Measurements from ENCODE around the gene PRKAG3. TPM values are rescaled to one million over a fixed set of nuclear protein-coding genes. Genes with fewer than 3 reads are reported as not detected.

Gene PRKAG3
- total and polyA plus RNA-seq, 8 donors = 0.08 TPM; not detected in 7

- ATAC-seq (no peak), DNase-seq (no peak)
- no peak overlapping the region for H3K27ac ChIP-seq
These were observed 9.9 kb downstream of the PRKAG3 start for GRCh38 chr2:218821605-218822211.

GRCh38 chr2:218820746-218821369 lies 10.7 kb downstream of the PRKAG3 start:
- Histone ChIP-seq H3K27me3 (no peaks in the 10 kb centered on the region), H3K27ac (peak overlapping the region in 1 of 2 donors; percentile 13), H3K4me3 (no peak overlapping the region), H3K36me3 (peaks cover 0 to 3% of the 10 kb centered on the region in 2 donors), H3K4me1 (peaks cover 0 to 3% of the 10 kb centered on the region in 2 donors), H3K9me3 (no peaks in the 10 kb centered on the region)
- DNase-seq = peak in 1 of 4 donors; percentile 75
- ATAC-seq = peak; percentile 35
- TF ChIP-seq, protein P1, sequence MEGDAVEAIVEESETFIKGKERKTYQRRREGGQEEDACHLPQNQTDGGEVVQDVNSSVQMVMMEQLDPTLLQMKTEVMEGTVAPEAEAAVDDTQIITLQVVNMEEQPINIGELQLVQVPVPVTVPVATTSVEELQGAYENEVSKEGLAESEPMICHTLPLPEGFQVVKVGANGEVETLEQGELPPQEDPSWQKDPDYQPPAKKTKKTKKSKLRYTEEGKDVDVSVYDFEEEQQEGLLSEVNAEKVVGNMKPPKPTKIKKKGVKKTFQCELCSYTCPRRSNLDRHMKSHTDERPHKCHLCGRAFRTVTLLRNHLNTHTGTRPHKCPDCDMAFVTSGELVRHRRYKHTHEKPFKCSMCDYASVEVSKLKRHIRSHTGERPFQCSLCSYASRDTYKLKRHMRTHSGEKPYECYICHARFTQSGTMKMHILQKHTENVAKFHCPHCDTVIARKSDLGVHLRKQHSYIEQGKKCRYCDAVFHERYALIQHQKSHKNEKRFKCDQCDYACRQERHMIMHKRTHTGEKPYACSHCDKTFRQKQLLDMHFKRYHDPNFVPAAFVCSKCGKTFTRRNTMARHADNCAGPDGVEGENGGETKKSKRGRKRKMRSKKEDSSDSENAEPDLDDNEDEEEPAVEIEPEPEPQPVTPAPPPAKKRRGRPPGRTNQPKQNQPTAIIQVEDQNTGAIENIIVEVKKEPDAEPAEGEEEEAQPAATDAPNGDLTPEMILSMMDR (IDR thresholded peaks at IDR 0.05) = no peak
- intact Hi-C loops (cut with DNase I) = no loop called here

More at GRCh38 chr2:218821605-218822211, 9.9 kb downstream of the PRKAG3 start:
- Histone ChIP-seq H3K4me1 (peaks cover 0 to 3% of the 10 kb centered on the region in 2 donors), H3K9me3 (no peaks in the 10 kb centered on the region), H3K4me3 (no peak overlapping the region), H3K36me3 (no peaks in the 10 kb centered on the region), H3K27me3 (no peaks in the 10 kb centered on the region)
- intact Hi-C loops (cut with DNase I) = no loop called here
- TF ChIP-seq, protein P1 (IDR thresholded peaks at IDR 0.05) = no peak

- Histone ChIP-seq H3K4me3 (no peak overlapping the region), H3K9me3 (no peaks in the 10 kb centered on the region), H3K27ac (no peak overlapping the region), H3K27me3 (no peaks in the 10 kb centered on the region), H3K4me1 (peaks cover 0 to 3% of the 10 kb centered on the region in 2 donors), H3K36me3 (peaks cover 0 to 20% of the 10 kb centered on the region in 2 donors)
- TF ChIP-seq, protein P1 (IDR thresholded peaks at IDR 0.05) = no peak
- intact Hi-C loops (cut with DNase I) = no loop called here
- ATAC-seq (no peak), DNase-seq (no peak)
These were observed 12.5 kb downstream of the PRKAG3 start for GRCh38 chr2:218819093-218819492.

DNA sequence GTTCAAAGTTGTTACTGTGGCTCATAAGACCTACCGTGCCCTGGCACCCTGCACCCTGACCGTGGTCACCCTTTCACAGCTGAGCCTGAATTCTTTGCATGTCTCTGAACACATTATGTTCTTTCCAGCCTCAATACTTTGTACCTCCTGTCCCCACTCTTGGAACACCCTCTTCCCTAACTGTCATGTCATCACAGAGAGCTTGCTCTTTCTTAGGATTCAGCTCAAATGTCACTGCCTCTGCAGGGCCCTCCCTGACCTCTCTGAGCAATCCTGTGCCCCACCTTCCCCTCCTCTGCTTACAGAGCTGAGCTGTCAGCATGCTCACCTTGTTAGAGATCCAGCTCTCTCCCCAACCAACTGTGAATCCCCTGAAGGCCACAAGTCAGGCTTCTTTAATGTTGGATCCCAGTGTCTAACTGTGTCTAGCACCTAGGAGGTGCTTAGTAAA lies 15.0 kb downstream of the PRKAG3 start:
- Histone ChIP-seq H3K4me1 (peaks cover 0 to 9% of the 10 kb centered on the region in 2 donors), H3K27ac (no peak overlapping the region), H3K4me3 (no peak overlapping the region), H3K9me3 (no peaks in the 10 kb centered on the region), H3K27me3 (no peaks in the 10 kb centered on the region), H3K36me3 (peaks cover 0 to 42% of the 10 kb centered on the region in 2 donors)
- ATAC-seq (no peak), DNase-seq (no peak)
- intact Hi-C loops (cut with DNase I) = no loop called here
- TF ChIP-seq, protein P1 (IDR thresholded peaks at IDR 0.05) = no peak

GRCh38 chr2:218815649-218816048 lies 16.0 kb downstream of the PRKAG3 start:
- intact Hi-C loops (cut with DNase I) = no loop called here
- H3K27me3 ChIP-seq = no peaks in the 10 kb centered on the region
- TF ChIP-seq, protein P1 (IDR thresholded peaks at IDR 0.05) = no peak
- H3K4me3 ChIP-seq = no peak overlapping the region
- no peaks in the 10 kb centered on the region for H3K9me3 ChIP-seq
- peaks cover 0 to 42% of the 10 kb centered on the region in 2 donors for H3K36me3 ChIP-seq
- no peak overlapping the region for H3K27ac ChIP-seq
- DNase-seq (no peak), ATAC-seq (no peak)
- peaks cover 0 to 6% of the 10 kb centered on the region in 2 donors for H3K4me1 ChIP-seq

Measured in left lung (tissue), 10 donors.